Smooth muscle cell (in vitro differentiated cells): ENCODE data around the gene BTBD2. TPM values are rescaled to one million over a fixed set of nuclear protein-coding genes. Genes with fewer than 3 reads are reported as not detected.

Experiments
- polyA plus RNA-seq: library from polyadenylated mRNA; unstranded; fragments of >200 nt; fragmentation: Nextera tagmentation; extraction: Ambion mirVana; gene quantifications from 2 replicates; pipeline ENCODE4 v1.2.1, GENCODE V29; 2016
- small RNA-seq: library from RNA; depleted of rRNA; stranded (forward); fragments of <200 nt; gene quantifications from one replicate; pipeline ENCODE3, GENCODE V24; 2014
- total RNA-seq: library from RNA; depleted of rRNA; stranded (reverse); fragments of >200 nt; gene quantifications from 2 replicates; pipeline ENCODE4 v1.2.3, GENCODE V29; 2014

The BTBD2 gene
- total and polyA plus RNA-seq, 2 experiments from 2014 or later = 37.8 to 63.2 TPM

Small RNA genes lying within 50 kb of the gene (small RNA-seq; reads per million reads assigned to genes)
- gene AC007136.1 = not detected

Other genes with a start within 250 kb of the BTBD2 start
- 2.0 and 2.8 TPM in 2 replicates for gene ATP8B3, start 203.4 kb downstream of the BTBD2 start, total RNA-seq
- gene ATP8B3, start 203.4 kb downstream of the BTBD2 start, polyA plus RNA-seq = 3.8 and 3.9 TPM in 2 replicates
- 5.0 and 10.6 TPM in 2 replicates for gene REXO1, start 167.2 kb downstream of the BTBD2 start, total RNA-seq
- 11.6 and 17.9 TPM in 2 replicates for gene REXO1, start 167.2 kb downstream of the BTBD2 start, polyA plus RNA-seq
- 4.3 and 5.8 TPM in 2 replicates for gene KLF16, start 152.1 kb downstream of the BTBD2 start, total RNA-seq
- gene KLF16, start 152.1 kb downstream of the BTBD2 start, polyA plus RNA-seq = 15.4 and 16.7 TPM in 2 replicates
- 42.9 and 49.2 TPM in 2 replicates for gene ABHD17A, start 130.2 kb downstream of the BTBD2 start, total RNA-seq
- 98.3 and 106 TPM in 2 replicates for gene ABHD17A, start 130.2 kb downstream of the BTBD2 start, polyA plus RNA-seq
- gene ADAT3, start 110.3 kb downstream of the BTBD2 start, total RNA-seq = 0.49 and 0.58 TPM in 2 replicates
- gene ADAT3, start 110.3 kb downstream of the BTBD2 start, polyA plus RNA-seq = 2.0 and 4.8 TPM in 2 replicates
- 72.6 and 96.9 TPM in 2 replicates for gene SCAMP4, start 110.3 kb downstream of the BTBD2 start, total RNA-seq
- gene SCAMP4, start 110.3 kb downstream of the BTBD2 start, polyA plus RNA-seq = 54.5 and 74.1 TPM in 2 replicates
- gene CSNK1G2, start 74.5 kb downstream of the BTBD2 start, total RNA-seq = 47.5 and 53.5 TPM in 2 replicates
- gene CSNK1G2, start 74.5 kb downstream of the BTBD2 start, polyA plus RNA-seq = 74.9 and 86.1 TPM in 2 replicates
- gene MKNK2, start 35.5 kb upstream of the BTBD2 start, total RNA-seq = 30.1 and 43.6 TPM in 2 replicates
- gene MKNK2, start 35.5 kb upstream of the BTBD2 start, polyA plus RNA-seq = 44.7 and 80.1 TPM in 2 replicates
- gene MOB3A, start 80.6 kb upstream of the BTBD2 start, total RNA-seq = 11.2 and 13.5 TPM in 2 replicates
- 23.8 and 32.9 TPM in 2 replicates for gene MOB3A, start 80.6 kb upstream of the BTBD2 start, polyA plus RNA-seq
- 1.6 and 1.8 TPM in 2 replicates for gene IZUMO4, start 81.2 kb upstream of the BTBD2 start, total RNA-seq
- gene IZUMO4, start 81.2 kb upstream of the BTBD2 start, polyA plus RNA-seq = 0.48 and 0.58 TPM in 2 replicates
- gene AP3D1, start 135.9 kb upstream of the BTBD2 start, total RNA-seq = 43.0 and 66.2 TPM in 2 replicates
- gene AP3D1, start 135.9 kb upstream of the BTBD2 start, polyA plus RNA-seq = 81.0 and 82.8 TPM in 2 replicates
- 4.2 and 4.8 TPM in 2 replicates for gene DOT1L, start 148.2 kb upstream of the BTBD2 start, total RNA-seq
- 3.4 and 5.5 TPM in 2 replicates for gene DOT1L, start 148.2 kb upstream of the BTBD2 start, polyA plus RNA-seq
- 36.0 and 38.6 TPM in 2 replicates for gene PLEKHJ1, start 220.6 kb upstream of the BTBD2 start, total RNA-seq
- gene PLEKHJ1, start 220.6 kb upstream of the BTBD2 start, polyA plus RNA-seq = 76.5 and 94.5 TPM in 2 replicates
- gene SF3A2, start 221.1 kb upstream of the BTBD2 start, total RNA-seq = 8.4 and 28.5 TPM in 2 replicates
- gene SF3A2, start 221.1 kb upstream of the BTBD2 start, polyA plus RNA-seq = 63.0 and 78.1 TPM in 2 replicates
- gene AMH, start 233.6 kb upstream of the BTBD2 start, total RNA-seq = 2.9 and 3.5 TPM in 2 replicates
- 12.6 and 20.7 TPM in 2 replicates for gene AMH, start 233.6 kb upstream of the BTBD2 start, polyA plus RNA-seq
- gene JSRP1, start 240.7 kb upstream of the BTBD2 start, total RNA-seq = not detected in 2 replicates
- 0.59 TPM in 1 of 2 replicates, not detected in the other for gene JSRP1, start 240.7 kb upstream of the BTBD2 start, polyA plus RNA-seq